HFFc6 (cell line): Measurements from ENCODE around the gene AK6. TPM values are rescaled to one million over a fixed set of nuclear protein-coding genes. Genes with fewer than 3 reads are reported as not detected.

Experiments used
- DNase-seq: peaks from one replicate; pipeline ENCODE4 v3.0.0-alpha.2; 2018
- H3K27ac Mint-ChIP-seq: 2 replicates; pipeline ENCODE4 v1.8.0; 2020; ENCODE audit warnings: mild to moderate bottlenecking, mixed read lengths
- H3K27me3 Mint-ChIP-seq: 2 replicates; pipeline ENCODE4 v1.8.0; 2021; ENCODE audit warnings: mild to moderate bottlenecking, moderate library complexity, mixed read lengths; ENCODE audit not compliant: insufficient read depth
- H3K36me3 Mint-ChIP-seq: 2 replicates; pipeline ENCODE4 v1.8.0; 2021; ENCODE audit warnings: low read depth, mixed read lengths
- H3K4me1 Mint-ChIP-seq: 2 replicates; pipeline ENCODE4 v1.8.0; 2020; ENCODE audit warnings: low read depth, mixed read lengths
- H3K4me3 Mint-ChIP-seq: 2 replicates; pipeline ENCODE4 v1.8.0; 2020; ENCODE audit warnings: mild to moderate bottlenecking, moderate library complexity, mixed read lengths
- H3K9me3 Mint-ChIP-seq: 2 replicates; pipeline ENCODE4 v1.8.0; 2020; ENCODE audit warnings: mild to moderate bottlenecking, mixed read lengths
- CTCF ChIP-seq: fragments of 200-600 bp; sonication (generic); IDR thresholded peaks from 2 replicates; pipeline ENCODE4 v1.5.0; 2021; ENCODE audit warnings: antibody characterized with exemption, mild to moderate bottlenecking
- total RNA-seq, 6 experiments: library from RNA; stranded (reverse); fragmentation: NEBNext Ultra II Directional; extraction: Animal tissue kit (Norgen Biotek cat#: 25700); gene quantifications; 2 replicates in 1 of 6; 3 replicates in 5 of 6; pipeline ENCODE4 v1.2.3, GENCODE V29; 2021

AK6 gene
- total RNA-seq, 6 experiments from 2014 or later, result 35.8 to 51.3 (median 43.7) TPM

- Mint-ChIP-seq H3K4me3 (no peak overlapping the region), H3K36me3 (peaks cover 40% of the 10 kb centered on the region), H3K9me3 (no peaks in the 10 kb centered on the region), H3K4me1 (peaks cover 28% of the 10 kb centered on the region), H3K27ac (no peak overlapping the region), H3K27me3 (no peaks in the 10 kb centered on the region; the same call in 1 of the 2 replicates)
- no peak for TF ChIP-seq CTCF
- no peak for DNase-seq
Measured at GRCh38 chr5:69360442-69360841, 8.9 kb downstream of the AK6 start.

GRCh38 chr5:69359699-69360098 is 9.6 kb downstream of the AK6 start:
- Mint-ChIP-seq H3K4me1 (peaks cover 20% of the 10 kb centered on the region), H3K9me3 (no peaks in the 10 kb centered on the region), H3K4me3 (no peak overlapping the region), H3K27me3 (no peaks in the 10 kb centered on the region; the same call in 1 of the 2 replicates), H3K36me3 (peaks cover 34% of the 10 kb centered on the region), H3K27ac (no peak overlapping the region)
- DNase-seq, result no peak
- TF ChIP-seq CTCF, result no peak

GRCh38 chr5:69350664-69351063 is 18.7 kb downstream of the AK6 start:
- Mint-ChIP-seq H3K27ac (no peak overlapping the region), H3K36me3 (peaks cover 30% of the 10 kb centered on the region), H3K4me3 (no peak overlapping the region), H3K9me3 (no peaks in the 10 kb centered on the region), H3K4me1 (peaks cover 2% of the 10 kb centered on the region), H3K27me3 (no peaks in the 10 kb centered on the region)
- TF ChIP-seq CTCF, result no peak
- no peak for DNase-seq

GRCh38 chr5:69343083-69343482 is 26.2 kb downstream of the AK6 start:
- no peak overlapping the region for H3K27ac Mint-ChIP-seq
- no peaks in the 10 kb centered on the region for H3K27me3 Mint-ChIP-seq
- no peak for DNase-seq
- H3K36me3 Mint-ChIP-seq, result no peaks in the 10 kb centered on the region
- H3K4me1 Mint-ChIP-seq, result no peaks in the 10 kb centered on the region
- H3K9me3 Mint-ChIP-seq, result no peaks in the 10 kb centered on the region
- TF ChIP-seq CTCF, result no peak
- H3K4me3 Mint-ChIP-seq, result no peak overlapping the region

GRCh38 chr5:69341520-69342161 is 27.7 kb downstream of the AK6 start:
- no peaks in the 10 kb centered on the region for H3K4me1 Mint-ChIP-seq
- no peak overlapping the region for H3K4me3 Mint-ChIP-seq
- no peak overlapping the region for H3K27ac Mint-ChIP-seq

More at GRCh38 chr5:69341520-69342161, 27.7 kb downstream of the AK6 start:
- no peaks in the 10 kb centered on the region for H3K36me3 Mint-ChIP-seq
- TF ChIP-seq CTCF, result no peak
- no peaks in the 10 kb centered on the region for H3K27me3 Mint-ChIP-seq
- H3K9me3 Mint-ChIP-seq, result no peaks in the 10 kb centered on the region
- no peak for DNase-seq
